GM12878 (cell line): ENCODE measurements around the gene CEP68.

Source experiments
- CTCF ChIP-seq, 3 experiments: IDR thresholded peaks in 2 of 3; conservative IDR thresholded peaks in 1 of 3; 2 replicates each; pipeline ENCODE4 v1.5.1; 2011; ENCODE audit warnings: low read depth in 3 of 3, low read length in 3 of 3, mild to moderate bottlenecking in 3 of 3, control low read depth in 2 of 3, moderate library complexity in 2 of 3, inconsistent platforms in 1 of 3, mixed read lengths in 1 of 3; ENCODE audit not compliant: control insufficient read depth in 2 of 3, insufficient read depth in 1 of 3; ENCODE audit errors: extremely low read depth in 1 of 3
- MYC ChIP-seq: IDR thresholded peaks from 2 replicates; pipeline ENCODE4 v1.6.1; 2011; ENCODE audit warnings: mild to moderate bottlenecking, low read length, moderate library complexity, inconsistent platforms; ENCODE audit not compliant: insufficient read depth, insufficient replicate concordance, insufficient read length, severe bottlenecking
- NFIC ChIP-seq: IDR thresholded peaks from 2 replicates; pipeline ENCODE4 v1.6.1; 2012; ENCODE audit warnings: low read depth, mild to moderate bottlenecking, inconsistent platforms, low read length, moderate library complexity
- PBX3 ChIP-seq: IDR thresholded peaks from 2 replicates; pipeline ENCODE4 v1.6.1; 2011; ENCODE audit warnings: mild to moderate bottlenecking, low read depth, low read length, moderate library complexity; ENCODE audit not compliant: insufficient replicate concordance
- POU2F2 ChIP-seq: IDR thresholded peaks from 3 replicates; pipeline ENCODE4 v1.6.1; 2011; ENCODE audit warnings: low read depth, mild to moderate bottlenecking, low read length, borderline replicate concordance
- SIN3A ChIP-seq: IDR thresholded peaks from 2 replicates; pipeline ENCODE4 v1.6.1; 2012; ENCODE audit warnings: low read depth, low read length, improper control_type of control experiment
- SMARCA5 ChIP-seq: fragments of 450-650 bp; IDR thresholded peaks from 2 replicates; pipeline ENCODE4 v1.6.1; 2017; ENCODE audit warnings: mild to moderate bottlenecking
- SUZ12 ChIP-seq: fragments of 200-600 bp; sonication (generic); IDR thresholded peaks from one replicate; pipeline ENCODE4 v1.6.1; 2018; ENCODE audit warnings: antibody characterized with exemption, mild to moderate bottlenecking; ENCODE audit not compliant: unreplicated experiment

- TF ChIP-seq POU2F2 (no peak), CTCF (IDR thresholded peaks at IDR 0.05 in 2 of 3, conservative IDR thresholded peaks at IDR 0.05 in 1 of 3; ENCODE audit: control insufficient read depth in 2 of 3, extremely low read depth in 1 of 3, insufficient read depth in 1 of 3, low read depth in 3 of 3, low read length in 3 of 3) (no peak), SUZ12 (no peak), SIN3A (no peak), SMARCA5 (no peak), NFIC (no peak), MYC (no peak), PBX3 (no peak)
Observed at GRCh38 chr2:65037178-65037577, 19.0 kb upstream of the CEP68 start.
